NCI-H226 (cell line): ENCODE data around the gene RAB7B.

ENCODE experiments used
- DNase-seq: peaks from one replicate; pipeline ENCODE4 v3.0.0-alpha.2; 2015

Gene RAB7B

DNA sequence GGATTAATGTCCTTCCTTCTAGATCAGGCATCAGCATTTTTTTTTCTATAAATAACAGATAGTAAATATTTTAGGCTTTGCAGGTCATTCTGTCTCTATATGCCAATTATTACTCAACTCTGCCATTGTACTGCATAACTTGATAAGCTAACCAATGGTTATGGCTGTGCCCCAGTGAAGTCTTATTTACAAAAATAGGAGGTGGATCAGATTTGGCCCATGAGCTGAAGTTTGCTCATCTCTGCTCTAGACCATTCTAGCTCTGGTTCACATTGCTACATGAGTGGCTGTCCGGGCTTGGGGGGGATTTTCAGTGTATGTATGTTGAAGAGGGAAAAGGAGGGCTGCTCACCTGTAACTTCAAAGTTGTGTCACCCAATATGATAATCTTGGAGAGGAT, 10.1 kb downstream of the RAB7B start:
- no peak for DNase-seq

DNA sequence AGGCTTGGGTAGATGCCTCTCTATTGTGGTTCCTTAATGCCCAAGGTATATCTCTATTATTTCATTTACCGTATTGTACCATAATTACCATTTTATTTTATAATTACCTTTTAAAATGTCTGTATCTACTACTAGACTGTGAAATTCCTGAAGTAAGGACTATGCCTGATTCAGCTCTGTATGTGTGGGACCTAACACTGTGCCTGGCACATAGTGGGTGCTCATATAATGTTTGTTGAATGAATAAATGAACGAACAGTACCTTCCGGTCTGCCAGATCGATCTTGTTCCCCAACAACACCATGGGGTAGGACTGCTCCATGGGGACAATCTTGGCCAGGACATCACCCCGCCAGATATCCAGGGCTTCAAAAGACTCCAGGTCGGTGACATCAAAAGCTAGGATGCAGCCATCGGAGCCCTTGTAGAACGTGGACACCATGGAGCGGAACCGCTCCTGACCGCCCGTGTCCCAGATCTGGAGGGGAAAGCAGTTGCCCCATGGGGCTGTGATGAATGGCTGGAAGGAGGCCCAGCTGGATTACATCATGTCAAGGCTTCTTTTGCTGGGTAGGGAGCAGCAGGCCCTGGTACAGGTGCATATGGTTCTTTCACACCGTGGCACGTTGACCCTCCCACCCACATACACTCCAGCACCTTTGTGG, 10.8 kb downstream of the RAB7B start:
- no peak for DNase-seq

- peak; percentile 64 for DNase-seq
Observed at GRCh38 chr1:205991237-205991636, 12.0 kb downstream of the RAB7B start.

DNA sequence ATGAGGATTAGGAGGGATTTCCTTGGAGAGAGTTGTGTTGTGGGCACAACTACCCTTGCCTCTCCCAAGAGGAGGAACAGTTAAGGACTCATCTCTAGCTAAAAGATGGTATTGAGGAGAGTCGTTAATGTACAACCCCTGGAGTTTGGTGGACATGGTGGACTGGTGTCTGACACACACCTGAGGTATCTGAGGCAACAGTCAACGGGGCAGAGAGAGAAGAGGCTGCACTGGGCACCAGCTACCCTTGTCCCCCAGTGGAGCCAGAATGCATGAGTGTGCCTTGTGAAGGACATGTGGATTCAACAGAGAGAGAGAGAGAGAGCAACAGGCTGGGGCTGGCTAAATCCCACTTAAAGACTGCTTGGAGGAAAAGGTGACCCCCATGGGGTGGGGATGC, 13.0 kb downstream of the RAB7B start:
- no peak for DNase-seq

DNA sequence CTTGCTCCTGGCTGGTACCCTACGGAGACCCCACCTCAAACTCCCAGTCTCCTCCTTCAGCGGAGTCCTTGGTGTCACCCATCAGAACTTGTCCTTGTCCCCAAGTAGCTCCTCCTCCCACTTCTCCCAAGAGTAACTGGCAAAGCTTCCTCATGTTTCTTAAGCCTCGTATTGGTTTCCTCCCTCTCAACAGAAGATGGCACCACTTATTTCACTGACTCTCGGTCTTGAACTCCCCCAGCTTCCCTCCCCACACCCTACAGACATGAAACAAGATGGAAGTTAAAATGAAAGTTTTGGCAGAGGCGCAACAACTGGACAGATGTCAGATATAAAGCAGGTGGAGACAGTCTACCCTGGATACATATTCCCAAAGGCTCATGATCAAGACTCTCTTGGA, 13.4 kb downstream of the RAB7B start:
- DNase-seq, result no peak

DNA sequence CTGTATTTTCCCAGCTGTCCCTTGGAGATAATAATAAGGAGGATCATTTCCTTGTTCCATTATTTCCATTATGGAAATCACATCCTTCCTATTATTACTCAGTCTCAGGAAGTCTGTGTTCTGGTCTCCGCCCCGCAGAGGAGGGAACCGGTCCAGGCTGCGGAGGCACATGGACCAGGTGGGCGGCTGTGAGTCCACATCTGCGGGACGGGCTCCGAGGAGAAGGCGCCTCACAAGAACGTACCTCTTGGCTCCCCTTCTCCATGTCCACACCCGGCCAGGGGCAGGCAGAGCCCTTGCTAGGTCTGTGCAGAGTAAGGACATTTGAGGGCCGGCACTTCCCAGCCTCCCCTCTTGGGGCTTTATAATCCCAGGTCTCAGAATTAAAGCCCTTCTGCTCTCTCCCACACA, 14.6 kb downstream of the RAB7B start:
- DNase-seq, result no peak

- DNase-seq, result no peak
Observed at GRCh38 chr1:205986861-205987260, 16.3 kb downstream of the RAB7B start.

DNA sequence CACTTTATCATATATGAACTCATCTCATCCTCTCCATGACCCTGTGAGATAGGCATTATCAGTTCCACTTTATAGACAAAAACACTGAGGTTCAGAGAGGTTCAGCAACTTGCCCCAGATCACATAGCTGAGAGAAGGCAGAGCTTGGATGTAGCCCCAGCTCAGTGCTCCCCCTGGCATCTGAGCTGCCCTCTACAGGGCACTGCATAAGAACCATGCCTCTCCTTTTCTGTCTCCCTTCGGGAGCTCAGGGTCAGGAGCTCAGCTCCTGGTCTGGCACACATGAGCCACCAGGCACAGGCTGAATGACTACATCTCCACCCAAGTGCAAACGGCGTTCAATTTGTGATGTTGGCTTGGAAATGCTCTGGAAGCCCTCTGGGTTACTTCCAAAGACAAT, 16.9 kb downstream of the RAB7B start:
- no peak for DNase-seq

- DNase-seq, result no peak
Observed at GRCh38 chr1:205985330-205986005, 17.7 kb downstream of the RAB7B start.

DNA sequence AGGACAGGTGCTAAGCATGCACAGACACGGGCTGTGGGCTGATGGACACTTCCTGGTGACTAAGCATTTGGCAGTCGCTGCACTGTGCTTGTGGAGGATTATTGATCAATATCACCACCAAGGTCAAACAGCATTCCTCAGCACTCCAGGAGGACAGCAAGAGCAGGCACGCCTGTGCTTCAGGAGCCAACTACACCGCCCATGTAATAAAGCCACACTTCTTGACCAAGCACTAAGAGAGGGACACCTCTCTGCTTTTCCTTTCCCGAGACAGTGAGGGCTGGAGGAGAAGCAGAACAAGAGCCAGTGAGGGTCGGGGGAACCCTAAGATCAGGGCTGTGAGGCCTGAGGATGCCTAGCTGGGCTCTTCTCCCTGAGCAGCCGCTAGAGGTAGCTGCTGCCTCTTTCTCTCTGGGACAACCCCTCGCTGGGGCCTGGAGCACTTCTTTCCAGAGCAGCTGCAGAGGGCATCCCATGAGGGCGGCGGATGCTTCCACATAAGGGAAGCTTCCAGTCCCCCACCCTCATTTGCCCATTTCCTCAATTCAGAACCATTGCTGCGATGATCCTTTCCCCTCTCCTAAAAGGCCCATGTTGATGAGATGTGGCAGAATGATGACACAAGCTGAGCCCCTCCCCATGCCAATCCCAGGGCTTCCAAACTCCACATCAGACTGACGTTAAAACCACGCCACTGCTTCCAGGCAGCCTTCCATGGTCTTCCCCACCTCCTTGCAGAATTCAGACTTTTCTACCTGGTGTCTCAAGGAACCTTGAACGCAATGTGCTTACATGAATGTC, 19.1 kb downstream of the RAB7B start:
- DNase-seq, result peak; percentile 66

DNA sequence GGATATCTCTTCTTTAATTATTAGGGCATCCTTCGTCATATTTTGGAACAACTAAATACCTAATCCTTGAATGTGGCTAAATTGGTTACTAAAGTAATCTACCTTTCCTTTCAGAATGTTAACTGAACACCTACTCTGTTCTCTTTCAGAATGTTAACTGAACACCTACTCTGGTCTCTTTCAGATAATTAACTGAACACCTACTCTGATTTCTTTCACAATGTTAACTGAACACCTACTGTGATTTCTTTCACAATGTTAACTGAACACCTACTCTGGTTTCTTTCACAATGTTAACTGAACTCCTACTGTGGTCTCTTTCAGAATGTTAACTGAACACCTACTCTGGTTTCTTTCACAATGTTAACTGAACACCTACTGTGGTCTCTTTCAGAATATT, 21.9 kb downstream of the RAB7B start:
- DNase-seq, result no peak

DNA sequence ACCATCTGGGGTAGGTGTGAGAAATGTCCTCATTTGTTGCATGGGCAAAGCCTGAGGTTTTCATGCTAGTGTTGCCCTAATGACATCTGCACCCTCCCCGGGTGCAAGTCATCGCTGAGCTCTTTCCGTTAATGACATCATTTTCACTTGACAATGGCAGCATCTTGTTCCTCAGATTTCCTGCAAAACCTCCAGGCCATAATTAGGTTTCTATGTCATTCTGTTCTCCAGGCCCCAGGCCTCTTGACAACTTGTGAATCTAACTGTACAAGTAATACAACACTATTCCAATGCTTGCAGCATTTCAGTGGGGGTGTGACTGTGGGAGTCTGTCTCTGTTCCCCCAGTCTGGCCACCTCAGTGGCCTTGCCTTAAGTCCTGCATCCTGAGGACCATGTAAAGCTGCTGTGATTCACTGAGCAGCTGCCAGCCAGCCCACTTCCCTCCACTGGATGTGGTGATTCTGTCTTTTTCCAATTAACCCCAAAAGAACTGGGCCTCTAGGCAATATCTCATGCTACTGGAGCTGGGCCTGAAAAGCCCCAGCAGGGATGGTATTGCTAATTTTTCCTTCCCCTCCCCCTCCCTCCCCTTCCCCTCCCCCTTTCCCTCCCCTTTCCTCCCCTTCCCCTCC, 22.8 kb downstream of the RAB7B start:
- no peak for DNase-seq

GRCh38 chr1:205979301-205979700, 23.9 kb downstream of the RAB7B start:
- DNase-seq, result no peak

- DNase-seq, result no peak
Observed at GRCh38 chr1:205978676-205979075, 24.5 kb downstream of the RAB7B start.

GRCh38 chr1:205977402-205978014, 25.7 kb downstream of the RAB7B start:
- peak; percentile 49 for DNase-seq

DNA sequence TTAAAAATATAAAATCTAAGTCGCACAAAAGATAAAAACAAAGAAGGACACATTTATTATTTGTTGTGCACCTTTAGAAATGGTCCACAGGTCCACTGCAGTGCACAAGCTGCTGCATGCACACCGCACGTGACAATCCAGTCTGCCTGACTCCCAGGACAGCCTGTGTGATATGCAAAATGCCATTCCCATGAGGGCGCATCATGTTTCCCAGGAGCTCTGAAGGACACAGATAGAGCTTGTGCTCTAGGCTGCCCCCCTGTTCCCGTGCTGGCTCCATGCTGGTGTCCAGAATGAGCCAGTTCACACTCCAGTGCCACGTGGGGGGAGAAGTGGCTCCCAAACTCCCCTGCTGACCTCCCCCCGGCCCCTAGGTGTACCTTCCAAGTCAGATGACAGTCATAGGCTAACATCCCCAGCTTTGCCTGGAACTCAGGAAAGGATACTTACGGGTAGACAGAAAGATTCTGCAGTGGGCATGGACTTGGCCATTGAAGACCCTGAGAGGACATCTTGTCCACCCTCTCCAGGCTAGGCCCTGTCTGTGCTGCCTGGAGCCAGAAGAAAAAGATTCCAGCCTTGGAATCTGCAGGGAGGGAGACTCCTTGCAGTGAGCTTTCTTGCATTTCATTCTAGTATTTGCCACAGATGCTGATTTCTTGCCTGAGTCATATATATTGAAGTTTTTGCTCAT, 26.3 kb downstream of the RAB7B start:
- peak; percentile 43 for DNase-seq

- DNase-seq, result no peak
Observed at GRCh38 chr1:205976036-205976435, 27.2 kb downstream of the RAB7B start.

- DNase-seq, result peak; percentile 3
Observed at GRCh38 chr1:205975387-205975998, 27.7 kb downstream of the RAB7B start.

GRCh38 chr1:205974712-205975111, 28.5 kb downstream of the RAB7B start:
- DNase-seq, result no peak

- DNase-seq, result no peak
Observed at GRCh38 chr1:205973377-205974232, 29.6 kb downstream of the RAB7B start.
